Measurements from ENCODE around the gene KRTAP10-9.
"Not testable (repeated sequence)": the region's sequence is repeated elsewhere in the genome, so short reads cannot be mapped to it uniquely, and the experiment has no call there.

Gene KRTAP10-9

DNA sequence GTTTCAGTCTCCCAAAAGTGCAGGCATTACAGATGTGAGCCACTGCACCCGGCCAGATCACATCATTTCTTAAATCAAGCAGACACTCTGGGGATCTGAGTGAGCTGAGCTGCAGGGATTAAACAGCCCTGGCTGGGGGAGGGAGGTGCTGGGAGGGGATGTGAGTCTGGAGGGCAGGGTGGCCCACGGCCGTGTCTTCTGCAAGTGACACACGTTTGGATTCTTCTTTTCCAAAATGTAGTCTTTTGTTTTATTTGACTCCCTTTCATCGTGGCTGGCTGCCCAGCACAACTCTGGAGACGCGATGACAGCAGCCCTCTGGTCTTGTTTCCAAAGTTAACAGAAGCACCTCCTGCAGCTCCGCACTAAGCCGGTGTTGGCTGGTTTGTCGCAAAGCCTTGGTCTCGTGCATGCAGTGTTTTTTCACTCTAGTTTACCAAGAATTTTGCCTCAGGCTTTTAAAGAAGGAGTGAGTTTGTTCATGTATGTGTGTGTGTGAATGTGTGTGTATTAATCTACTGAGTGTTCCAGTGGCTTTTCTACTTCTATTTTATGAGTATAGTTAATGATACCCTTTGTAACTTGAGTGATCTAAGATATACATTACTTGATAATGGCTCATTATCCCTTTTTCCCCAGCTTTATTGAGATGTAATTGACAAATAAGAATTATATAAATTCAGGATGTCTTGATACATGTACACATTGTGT lies 43.6 kb upstream of the KRTAP10-9 start:
- DNase-seq (ENCODE audit: low read depth), result no peak

DNA sequence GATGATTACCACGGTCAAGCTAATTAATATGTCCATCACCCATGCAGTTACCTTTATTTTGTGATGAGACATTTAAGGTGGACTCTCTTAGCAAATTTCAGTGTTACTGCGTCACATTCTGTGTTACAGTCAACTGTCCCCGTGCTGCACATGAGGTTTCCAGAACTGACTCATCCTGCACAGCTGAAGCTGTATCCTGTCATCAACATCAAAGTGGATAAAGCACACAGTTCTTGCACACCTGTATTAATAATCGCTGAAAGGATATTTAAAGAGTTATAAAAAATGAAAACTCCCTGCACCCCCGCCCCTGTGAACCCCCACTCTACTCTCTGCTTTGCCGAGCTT lies 43.1 kb upstream of the KRTAP10-9 start:
- no peak for DNase-seq (ENCODE audit: low read depth)
- TF ChIP-seq, protein P1, sequence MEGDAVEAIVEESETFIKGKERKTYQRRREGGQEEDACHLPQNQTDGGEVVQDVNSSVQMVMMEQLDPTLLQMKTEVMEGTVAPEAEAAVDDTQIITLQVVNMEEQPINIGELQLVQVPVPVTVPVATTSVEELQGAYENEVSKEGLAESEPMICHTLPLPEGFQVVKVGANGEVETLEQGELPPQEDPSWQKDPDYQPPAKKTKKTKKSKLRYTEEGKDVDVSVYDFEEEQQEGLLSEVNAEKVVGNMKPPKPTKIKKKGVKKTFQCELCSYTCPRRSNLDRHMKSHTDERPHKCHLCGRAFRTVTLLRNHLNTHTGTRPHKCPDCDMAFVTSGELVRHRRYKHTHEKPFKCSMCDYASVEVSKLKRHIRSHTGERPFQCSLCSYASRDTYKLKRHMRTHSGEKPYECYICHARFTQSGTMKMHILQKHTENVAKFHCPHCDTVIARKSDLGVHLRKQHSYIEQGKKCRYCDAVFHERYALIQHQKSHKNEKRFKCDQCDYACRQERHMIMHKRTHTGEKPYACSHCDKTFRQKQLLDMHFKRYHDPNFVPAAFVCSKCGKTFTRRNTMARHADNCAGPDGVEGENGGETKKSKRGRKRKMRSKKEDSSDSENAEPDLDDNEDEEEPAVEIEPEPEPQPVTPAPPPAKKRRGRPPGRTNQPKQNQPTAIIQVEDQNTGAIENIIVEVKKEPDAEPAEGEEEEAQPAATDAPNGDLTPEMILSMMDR (IDR thresholded peaks at IDR 0.05; ENCODE audit: control insufficient read depth, extremely low read depth, insufficient read depth), result no peak
- no peak overlapping the region for H3K4me3 ChIP-seq (ENCODE audit: low read depth, low read length)

More for the DNA sequence above, 43.6 kb upstream of the KRTAP10-9 start:
- no peak overlapping the region for H3K4me3 ChIP-seq (ENCODE audit: low read depth, low read length)
- TF ChIP-seq, protein P1 (IDR thresholded peaks at IDR 0.05; ENCODE audit: control insufficient read depth, extremely low read depth, insufficient read depth), result no peak

- no peak for DNase-seq (ENCODE audit: low read depth)
- TF ChIP-seq, protein P1 (IDR thresholded peaks at IDR 0.05; ENCODE audit: control insufficient read depth, extremely low read depth, insufficient read depth), result no peak
- no peak overlapping the region for H3K4me3 ChIP-seq (ENCODE audit: low read depth, low read length)
These were observed 41.0 kb upstream of the KRTAP10-9 start for GRCh38 chr21:44585892-44586291.

- TF ChIP-seq, protein P1 (IDR thresholded peaks at IDR 0.05; ENCODE audit: control insufficient read depth, extremely low read depth, insufficient read depth), result no peak
- H3K4me3 ChIP-seq (ENCODE audit: low read depth, low read length), result no peak overlapping the region
- DNase-seq (ENCODE audit: low read depth), result no peak
These were observed 37.8 kb upstream of the KRTAP10-9 start for GRCh38 chr21:44589094-44589493.

- no peak for DNase-seq (ENCODE audit: low read depth)
- TF ChIP-seq, protein P1 (IDR thresholded peaks at IDR 0.05; ENCODE audit: control insufficient read depth, extremely low read depth, insufficient read depth), result no peak
- no peak overlapping the region for H3K4me3 ChIP-seq (ENCODE audit: low read depth, low read length)
These were observed 37.1 kb upstream of the KRTAP10-9 start for GRCh38 chr21:44589586-44590305.

GRCh38 chr21:44590311-44590721 lies 36.6 kb upstream of the KRTAP10-9 start:
- TF ChIP-seq, protein P1 (IDR thresholded peaks at IDR 0.05; ENCODE audit: control insufficient read depth, extremely low read depth, insufficient read depth), result no peak
- DNase-seq (ENCODE audit: low read depth), result no peak
- no peak overlapping the region for H3K4me3 ChIP-seq (ENCODE audit: low read depth, low read length)

- not testable (repeated sequence) for DNase-seq (ENCODE audit: low read depth)
These were observed 35.7 kb upstream of the KRTAP10-9 start for GRCh38 chr21:44590897-44591800.

GRCh38 chr21:44591801-44592130 lies 35.1 kb upstream of the KRTAP10-9 start:
- not testable (repeated sequence) for DNase-seq (ENCODE audit: low read depth); H3K4me3 ChIP-seq (ENCODE audit: low read depth, low read length)

More at GRCh38 chr21:44590897-44591800, 35.7 kb upstream of the KRTAP10-9 start:
- H3K4me3 ChIP-seq (ENCODE audit: low read depth, low read length), result not testable (repeated sequence)
